ENCODE measurements around the gene JAKMIP2. TPM values are rescaled to one million over a fixed set of nuclear protein-coding genes. Genes with fewer than 3 reads are reported as not detected.

JAKMIP2 gene
- total RNA-seq, 1 experiment from 2014 or later: 6.4 TPM

- Histone ChIP-seq H2BK12ac (ENCODE audit: insufficient read length, low read depth, low read length) (no peak overlapping the region), H4K5ac (ENCODE audit: insufficient read length, low read depth, low read length) (no peak overlapping the region), H2BK120ac (ENCODE audit: low read depth, low read length, poor library complexity, severe bottlenecking) (no peak overlapping the region), H3K79me1 (ENCODE audit: insufficient read depth, low read depth, low read length, poor library complexity, severe bottlenecking) (no peaks in the 10 kb centered on the region), H3K27me3 (ENCODE audit: insufficient read depth, low read length) (no peaks in the 10 kb centered on the region), H3K23me2 (ENCODE audit: insufficient read length, low read depth, low read length, poor library complexity, severe bottlenecking) (peaks cover 3% of the 10 kb centered on the region), H3K18ac (ENCODE audit: insufficient read length, low read depth, low read length) (no peak overlapping the region), H3K4me2 (ENCODE audit: insufficient read depth, insufficient read length, low read length) (no peak overlapping the region), H3K9ac (ENCODE audit: extremely low read depth, insufficient read length, low read length) (no peak overlapping the region), H3K56ac (ENCODE audit: insufficient read length, low read depth, low read length) (no peak overlapping the region), H3K4ac (ENCODE audit: low read depth, low read length) (no peak overlapping the region), H3K14ac (ENCODE audit: insufficient read depth, low read length) (no peak overlapping the region), H4K20me1 (ENCODE audit: control insufficient read depth, insufficient read depth, insufficient read length) (no peaks in the 10 kb centered on the region), H2BK20ac (ENCODE audit: low read depth, low read length, poor library complexity, severe bottlenecking) (no peak overlapping the region), H3K79me2 (ENCODE audit: insufficient read depth, low read length) (no peaks in the 10 kb centered on the region), H4K8ac (replicated peaks; ENCODE audit: insufficient read length, low read depth, low read length) (no peak overlapping the region), H2AK5ac (ENCODE audit: insufficient read length, low read length) (no peak overlapping the region), H3K23ac (ENCODE audit: insufficient read length, low read depth, low read length) (no peak overlapping the region), H2BK15ac (ENCODE audit: low read depth, low read length) (no peak overlapping the region), H3K4me1 (ENCODE audit: insufficient read depth, low read length) (no peaks in the 10 kb centered on the region), H2BK5ac (ENCODE audit: insufficient read length, low read length) (no peak overlapping the region), H3K27ac (ENCODE audit: insufficient read length, low read depth, low read length) (no peak overlapping the region), H3K9me3 (ENCODE audit: control insufficient read depth, low read depth, low read length) (no peaks in the 10 kb centered on the region), H2AFZ (ENCODE audit: low read length) (no peak overlapping the region), H3T11ph (ENCODE audit: low read length) (no peak overlapping the region), H4K91ac (ENCODE audit: insufficient read length, low read depth, low read length) (no peak overlapping the region)
- no peaks in the 10 kb centered on the region for H3K36me3 Mint-ChIP-seq (ENCODE audit: insufficient read depth in 1 of 3, low read depth in 3 of 3)
- WGBS (ENCODE audit: extremely low coverage, insufficient read length, low lambda C conversion rate): no CpG with 5 or more reads among the region's 1 CpG
- no peak overlapping the region for H3K27ac Mint-ChIP-seq
- TF ChIP-seq CTCF (conservative IDR thresholded peaks at IDR 0.05): no peak
- peaks cover 4% of the 10 kb centered on the region for H3K27me3 Mint-ChIP-seq (ENCODE audit: low read depth)
- H3K9me3 Mint-ChIP-seq: no peaks in the 10 kb centered on the region
- no peaks in the 10 kb centered on the region for H3K4me1 Mint-ChIP-seq
- no peak for DNase-seq
- no peak overlapping the region for H3K4me3 Mint-ChIP-seq
These were observed 243.5 kb downstream of the JAKMIP2 start for GRCh38 chr5:147539053-147539452.
